Astrocyte (in vitro differentiated cells and primary cell): ENCODE data around the gene CACNA1F. TPM values are rescaled to one million over a fixed set of nuclear protein-coding genes. Genes with fewer than 3 reads are reported as not detected.

Source experiments
- DNase-seq: peaks from one replicate; pipeline ENCODE4 v3.0.0-alpha.2; 2010; ENCODE audit warnings: low read depth
- FAIRE-seq: peaks from 2 replicates; lab custom pipeline; 2011; peaks lifted over from hg19 to GRCh38; lab: Jason Lieb, UNC
- H2AFZ ChIP-seq: 2 replicates; pipeline ENCODE4 v1.6.0; 2012; ENCODE audit warnings: low read depth, low read length, inconsistent platforms
- H3K27ac ChIP-seq: 2 replicates; pipeline ENCODE4 v1.5.1; 2011; ENCODE audit warnings: low read depth, low read length, inconsistent platforms
- H3K27me3 ChIP-seq: 2 replicates; pipeline ENCODE4 v1.6.0; 2011; ENCODE audit warnings: low read length, inconsistent platforms; ENCODE audit not compliant: insufficient read depth
- H3K36me3 ChIP-seq: 2 replicates; pipeline ENCODE4 v1.5.1; 2011; ENCODE audit warnings: low read length, inconsistent platforms; ENCODE audit not compliant: insufficient read depth
- H3K4me1 ChIP-seq: 2 replicates; pipeline ENCODE4 v1.5.1; 2011; ENCODE audit warnings: low read length, inconsistent platforms; ENCODE audit not compliant: insufficient read depth
- H3K4me2 ChIP-seq: 2 replicates; pipeline ENCODE4 v1.6.0; 2012; ENCODE audit warnings: low read length, inconsistent platforms
- H3K4me3 ChIP-seq: 2 replicates; pipeline ENCODE4 v1.5.1; 2011; ENCODE audit warnings: low read depth, mild to moderate bottlenecking, low read length, inconsistent platforms; ENCODE audit not compliant: insufficient read depth
- H3K79me2 ChIP-seq: 2 replicates; pipeline ENCODE4 v1.6.0; 2012; ENCODE audit warnings: mild to moderate bottlenecking, low read length, inconsistent platforms; ENCODE audit not compliant: insufficient read depth
- H3K9ac ChIP-seq: 2 replicates; pipeline ENCODE4 v1.6.0; 2012; ENCODE audit warnings: mild to moderate bottlenecking, low read length, inconsistent platforms
- H3K9me3 ChIP-seq: 2 replicates; pipeline ENCODE4 v1.5.1; 2012; ENCODE audit warnings: low read depth, mild to moderate bottlenecking, low read length, inconsistent platforms; ENCODE audit not compliant: insufficient read depth
- H4K20me1 ChIP-seq: 2 replicates; pipeline ENCODE4 v1.6.0; 2012; ENCODE audit warnings: low read length, inconsistent platforms; ENCODE audit not compliant: insufficient read depth
- H3K27ac Mint-ChIP-seq: one replicate; pipeline ENCODE4 v1.8.0; 2021; ENCODE audit warnings: mild to moderate bottlenecking, mixed read lengths; ENCODE audit not compliant: unreplicated experiment
- H3K27me3 Mint-ChIP-seq: one replicate; pipeline ENCODE4 v1.8.0; 2021; ENCODE audit warnings: low read depth, mixed read lengths; ENCODE audit not compliant: unreplicated experiment
- H3K36me3 Mint-ChIP-seq: one replicate; pipeline ENCODE4 v1.8.0; 2021; ENCODE audit warnings: low read depth, mixed read lengths; ENCODE audit not compliant: unreplicated experiment
- H3K4me1 Mint-ChIP-seq: one replicate; pipeline ENCODE4 v1.8.0; 2021; ENCODE audit warnings: low read depth, mixed read lengths; ENCODE audit not compliant: unreplicated experiment
- H3K4me3 Mint-ChIP-seq: one replicate; pipeline ENCODE4 v1.8.0; 2021; ENCODE audit warnings: mild to moderate bottlenecking, moderate library complexity, mixed read lengths; ENCODE audit not compliant: unreplicated experiment
- H3K9me3 Mint-ChIP-seq: one replicate; pipeline ENCODE4 v1.8.0; 2021; ENCODE audit warnings: mild to moderate bottlenecking, mixed read lengths; ENCODE audit not compliant: unreplicated experiment
- EZH2 ChIP-seq: IDR thresholded peaks from 2 replicates; pipeline ENCODE4 v1.6.1; 2012; ENCODE audit warnings: mild to moderate bottlenecking, low read length, inconsistent platforms; ENCODE audit not compliant: insufficient read depth
- total RNA-seq: library from RNA; stranded (reverse); gene quantifications from 2 replicates; pipeline ENCODE4 v1.2.1, GENCODE V29; 2021
- TF ChIP-seq, protein P1 (sequence below): IDR thresholded peaks from 2 replicates; pipeline ENCODE4 v1.5.1; 2011; ENCODE audit warnings: low read depth, mild to moderate bottlenecking, inconsistent platforms, low read length, moderate library complexity; ENCODE audit not compliant: insufficient read depth

The CACNA1F gene
- total RNA-seq, 1 donor from 2014 or later = not detected

DNA sequence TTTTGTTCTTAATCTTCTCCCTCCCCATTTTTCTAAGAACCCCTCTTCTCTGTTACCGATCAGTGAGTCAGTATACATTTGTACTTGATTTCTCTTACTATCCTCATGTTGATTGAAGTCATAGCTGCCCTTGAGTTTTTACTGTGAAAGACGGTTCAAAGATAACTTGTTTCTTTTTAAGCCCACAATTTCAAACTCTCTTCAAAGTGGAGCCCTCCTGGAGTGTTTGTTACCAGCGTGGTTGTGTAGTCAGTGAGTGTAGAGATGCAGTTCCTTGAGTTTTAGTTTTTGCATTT lies 44.3 kb upstream of the CACNA1F start:
- FAIRE-seq (no peak), DNase-seq (no peak)
- Mint-ChIP-seq H3K9me3 (no peaks in the 10 kb centered on the region), H3K27ac (no peak overlapping the region), H3K4me1 (peaks cover 9% of the 10 kb centered on the region), H3K4me3 (no peak overlapping the region), H3K27me3 (no peaks in the 10 kb centered on the region), H3K36me3 (no peaks in the 10 kb centered on the region)
- H3K9me3 ChIP-seq = no peaks in the 10 kb centered on the region
- no peaks in the 10 kb centered on the region for H3K36me3 ChIP-seq
- no peak overlapping the region for H2AFZ ChIP-seq
- peaks cover 2% of the 10 kb centered on the region for H3K4me1 ChIP-seq
- H3K4me3 ChIP-seq = no peak overlapping the region
- no peak overlapping the region for H3K4me2 ChIP-seq
- no peak overlapping the region for H3K27ac ChIP-seq
- peaks cover 7% of the 10 kb centered on the region for H3K79me2 ChIP-seq
- H3K27me3 ChIP-seq = no peaks in the 10 kb centered on the region
- H4K20me1 ChIP-seq = peaks cover 30% of the 10 kb centered on the region
- no peak overlapping the region for H3K9ac ChIP-seq
- TF ChIP-seq, protein P1, sequence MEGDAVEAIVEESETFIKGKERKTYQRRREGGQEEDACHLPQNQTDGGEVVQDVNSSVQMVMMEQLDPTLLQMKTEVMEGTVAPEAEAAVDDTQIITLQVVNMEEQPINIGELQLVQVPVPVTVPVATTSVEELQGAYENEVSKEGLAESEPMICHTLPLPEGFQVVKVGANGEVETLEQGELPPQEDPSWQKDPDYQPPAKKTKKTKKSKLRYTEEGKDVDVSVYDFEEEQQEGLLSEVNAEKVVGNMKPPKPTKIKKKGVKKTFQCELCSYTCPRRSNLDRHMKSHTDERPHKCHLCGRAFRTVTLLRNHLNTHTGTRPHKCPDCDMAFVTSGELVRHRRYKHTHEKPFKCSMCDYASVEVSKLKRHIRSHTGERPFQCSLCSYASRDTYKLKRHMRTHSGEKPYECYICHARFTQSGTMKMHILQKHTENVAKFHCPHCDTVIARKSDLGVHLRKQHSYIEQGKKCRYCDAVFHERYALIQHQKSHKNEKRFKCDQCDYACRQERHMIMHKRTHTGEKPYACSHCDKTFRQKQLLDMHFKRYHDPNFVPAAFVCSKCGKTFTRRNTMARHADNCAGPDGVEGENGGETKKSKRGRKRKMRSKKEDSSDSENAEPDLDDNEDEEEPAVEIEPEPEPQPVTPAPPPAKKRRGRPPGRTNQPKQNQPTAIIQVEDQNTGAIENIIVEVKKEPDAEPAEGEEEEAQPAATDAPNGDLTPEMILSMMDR = no peak
- TF ChIP-seq EZH2 = no peak

DNA sequence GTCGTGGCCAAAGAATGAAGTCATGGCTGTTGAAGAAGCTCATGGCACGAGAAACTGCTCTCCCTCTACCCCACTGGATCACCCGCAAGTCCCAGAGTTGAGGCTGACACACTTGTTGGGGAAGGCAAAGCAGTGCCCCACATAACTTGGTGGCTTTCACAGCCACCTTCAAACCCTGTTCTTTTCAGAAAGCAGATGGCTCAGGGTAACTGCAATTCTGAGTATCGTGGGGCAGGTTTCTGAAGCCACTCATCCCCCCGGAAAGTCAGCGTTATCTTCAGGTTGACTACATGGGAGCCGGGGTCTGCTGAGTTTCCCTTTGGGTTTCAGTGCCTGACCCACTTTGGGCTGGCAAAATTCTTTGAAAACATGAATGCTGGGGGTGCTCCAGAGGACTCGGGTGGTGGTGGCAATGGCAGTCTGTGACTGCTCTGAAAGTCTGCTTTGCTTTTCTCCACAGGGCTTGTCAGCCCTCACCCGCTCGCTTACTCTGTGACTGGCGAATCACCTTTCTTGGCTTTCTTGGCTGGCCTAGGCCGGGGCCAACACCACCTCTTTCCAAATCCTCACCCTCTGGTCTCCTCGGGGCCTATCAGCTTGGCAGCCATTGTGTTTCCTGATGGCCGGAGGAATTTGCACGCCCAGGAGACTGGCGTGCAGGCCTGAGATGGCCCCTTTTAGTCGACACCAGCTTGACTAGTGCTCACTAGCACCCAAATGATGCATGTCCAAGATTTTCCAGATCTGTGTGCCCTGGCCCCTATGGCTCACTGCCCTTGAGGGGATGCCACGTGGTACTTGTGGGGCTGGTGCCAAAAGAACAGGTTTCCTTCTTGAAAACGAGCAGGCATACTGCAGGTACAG lies 43.8 kb upstream of the CACNA1F start:
- no peak for FAIRE-seq
- no peaks in the 10 kb centered on the region for H3K27me3 Mint-ChIP-seq
- Histone ChIP-seq H3K36me3 (no peaks in the 10 kb centered on the region), H2AFZ (no peak overlapping the region), H3K9ac (no peak overlapping the region), H3K27ac (no peak overlapping the region), H3K27me3 (no peaks in the 10 kb centered on the region), H4K20me1 (peaks cover 35% of the 10 kb centered on the region), H3K79me2 (peaks cover 12% of the 10 kb centered on the region), H3K4me3 (no peak overlapping the region), H3K4me1 (peaks cover 8% of the 10 kb centered on the region), H3K4me2 (no peak overlapping the region), H3K9me3 (no peaks in the 10 kb centered on the region)
- no peak overlapping the region for H3K27ac Mint-ChIP-seq
- DNase-seq = no peak
- no peaks in the 10 kb centered on the region for H3K36me3 Mint-ChIP-seq
- TF ChIP-seq EZH2 = no peak
- TF ChIP-seq, protein P1 = no peak
- no peaks in the 10 kb centered on the region for H3K9me3 Mint-ChIP-seq
- H3K4me3 Mint-ChIP-seq = no peak overlapping the region
- H3K4me1 Mint-ChIP-seq = peaks cover 7% of the 10 kb centered on the region

DNA sequence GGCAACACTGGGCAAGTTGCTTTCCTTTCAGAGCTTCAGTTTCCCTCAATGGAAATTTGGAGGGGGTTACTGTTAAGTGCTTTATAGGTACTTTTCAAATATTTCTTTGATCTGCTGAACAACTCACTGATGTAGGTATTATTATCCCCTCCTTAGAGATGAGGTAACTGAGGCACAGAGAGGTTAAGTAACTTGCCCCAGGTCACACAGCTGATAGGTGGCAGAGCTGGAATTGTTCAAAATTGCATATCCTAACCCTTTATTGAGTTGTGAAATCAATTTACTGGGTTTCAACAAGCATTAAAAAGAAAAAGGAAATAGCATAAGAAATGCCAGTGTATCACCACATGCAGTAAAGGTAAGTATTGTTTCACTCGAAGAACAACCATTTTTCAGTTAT lies 43.1 kb upstream of the CACNA1F start:
- Histone ChIP-seq H3K79me2 (peaks cover 19% of the 10 kb centered on the region), H3K4me3 (no peak overlapping the region)
- H3K36me3 Mint-ChIP-seq = no peaks in the 10 kb centered on the region

More for the DNA sequence above, 43.1 kb upstream of the CACNA1F start:
- Mint-ChIP-seq H3K4me3 (no peak overlapping the region), H3K27me3 (no peaks in the 10 kb centered on the region), H3K27ac (no peak overlapping the region), H3K4me1 (peaks cover 11% of the 10 kb centered on the region), H3K9me3 (no peaks in the 10 kb centered on the region)
- H3K9ac ChIP-seq = no peak overlapping the region
- H3K9me3 ChIP-seq = no peaks in the 10 kb centered on the region
- H3K27me3 ChIP-seq = no peaks in the 10 kb centered on the region
- no peak for FAIRE-seq
- H3K36me3 ChIP-seq = no peaks in the 10 kb centered on the region
- H3K4me1 ChIP-seq = peaks cover 9% of the 10 kb centered on the region
- H4K20me1 ChIP-seq = peaks cover 37% of the 10 kb centered on the region
- H2AFZ ChIP-seq = no peak overlapping the region
- H3K4me2 ChIP-seq = no peak overlapping the region
- no peak for DNase-seq
- no peak for TF ChIP-seq EZH2
- TF ChIP-seq, protein P1 = no peak
- no peak overlapping the region for H3K27ac ChIP-seq
